HepG2 (cell line): ENCODE measurements around the gene VPS37D. TPM values are rescaled to one million over a fixed set of nuclear protein-coding genes. Genes with fewer than 3 reads are reported as not detected.
"Not testable (repeated sequence)": the region's sequence is repeated elsewhere in the genome, so short reads cannot be mapped to it uniquely, and the experiment has no call there.

Source experiments
- ATAC-seq: fragments of 200-7000 bp; cut with Tn5 transposase; 3 replicates; pipeline ENCODE4 v1.9.1; 2020; ENCODE audit warnings: mild to moderate bottlenecking, moderate library complexity
- BruUV-seq: library from RNA; stranded (reverse); fragments of 400-500 nt; replicated peaks from 2 replicates; lab custom pipeline; 2021; lab: Mats Ljungman, UMichigan
- CTCF ChIA-PET: fragments of 300-600 bp; formaldehyde crosslinking; extraction: SDS; loops from one replicate; lab custom pipeline; 2021; ENCODE audit warnings: low total read pairs, inconsistent platforms, low intra/inter-chr PET ratio; lab: Yijun Ruan, JAX
- POLR2A ChIA-PET: fragments of 350-600 bp; sonication (Branson Sonifier 250); formaldehyde crosslinking; loops from one replicate; lab custom pipeline; 2020; ENCODE audit warnings: antibody characterized with exemption, inconsistent platforms; lab: Yijun Ruan, JAX
- DNase-seq: peaks from one replicate; pipeline ENCODE4 v3.0.0-alpha.2; 2015; ENCODE audit warnings: low spot score
- FAIRE-seq: peaks from 3 replicates; lab custom pipeline; 2011; peaks lifted over from hg19 to GRCh38; lab: Jason Lieb, UNC
- H2AFZ ChIP-seq: one replicate; pipeline ENCODE4 v1.6.1; 2011; ENCODE audit warnings: low read length, inconsistent platforms
- H3K27ac ChIP-seq: fragments of 300-600 bp; 3 replicates; pipeline ENCODE4 v1.8.0; 2011; ENCODE audit warnings: mixed run types, mild to moderate bottlenecking, mixed read lengths, low read length, inconsistent platforms; ENCODE audit not compliant: insufficient read depth; ENCODE audit errors: extremely low read length
- H3K27me3 ChIP-seq, 2 experiments: fragments of 200-600 bp in 1 of 2; 2 replicates in 1 of 2; 3 replicates in 1 of 2; pipeline versions ENCODE4 v1.6.0 to v1.8.0; 2011; ENCODE audit warnings: low read length in 2 of 2, mild to moderate bottlenecking in 2 of 2, moderate library complexity in 2 of 2, inconsistent platforms in 1 of 2; ENCODE audit not compliant: insufficient read depth in 2 of 2, control insufficient read depth in 1 of 2
- H3K36me3 ChIP-seq, 2 experiments: fragments of 200-600 bp in 1 of 2; replicated peaks in 1 of 2; 2 replicates in 1 of 2; 3 replicates in 1 of 2; pipeline versions ENCODE4 v1.5.1 to v1.8.0; 2011; ENCODE audit warnings: low read length in 2 of 2, inconsistent platforms in 1 of 2; ENCODE audit not compliant: insufficient read depth in 2 of 2, control insufficient read depth in 1 of 2
- H3K4me1 ChIP-seq: 2 replicates; pipeline ENCODE4 v1.5.1; 2012; ENCODE audit warnings: low read length, inconsistent platforms; ENCODE audit not compliant: insufficient read depth
- H3K4me2 ChIP-seq: 2 replicates; pipeline ENCODE4 v1.6.0; 2011; ENCODE audit warnings: low read depth, low read length, inconsistent platforms
- H3K4me3 ChIP-seq, 3 experiments: fragments of 200-600 bp in 1 of 3; sonication (generic), shearing (Covaris generic) in 1 of 3; replicated peaks in 1 of 3; 2 replicates each; pipeline ENCODE4 v1.5.1; 2011 to 2016; ENCODE audit warnings: low read length in 3 of 3, inconsistent platforms in 2 of 3, low read depth in 2 of 3, mild to moderate bottlenecking in 2 of 3, control low read depth in 1 of 3, mixed read lengths in 1 of 3; ENCODE audit not compliant: insufficient read depth in 1 of 3
- H3K79me2 ChIP-seq: one replicate; pipeline ENCODE4 v1.6.1; 2011; ENCODE audit warnings: low read length, inconsistent platforms; ENCODE audit not compliant: insufficient read depth
- H3K9ac ChIP-seq: 2 replicates; pipeline ENCODE4 v1.6.0; 2011; ENCODE audit warnings: mild to moderate bottlenecking, low read depth, low read length, inconsistent platforms; ENCODE audit not compliant: insufficient read depth
- H3K9me3 ChIP-seq: 2 replicates; pipeline ENCODE4 v1.5.1; 2012; ENCODE audit warnings: mild to moderate bottlenecking, low read length
- H4K20me1 ChIP-seq: 2 replicates; pipeline ENCODE4 v1.6.0; 2011; ENCODE audit warnings: inconsistent platforms, mild to moderate bottlenecking, low read length, moderate library complexity; ENCODE audit not compliant: insufficient read depth
- BCL6 ChIP-seq: IDR thresholded peaks from 2 replicates; pipeline ENCODE4 v1.6.1; 2016; ENCODE audit warnings: missing genetic modification reagents, missing compliant biosample characterization
- IKZF4 ChIP-seq: sonication (generic); formaldehyde crosslinking; IDR thresholded peaks from 2 replicates; pipeline ENCODE4 v1.5.1; 2020; ENCODE audit warnings: borderline replicate concordance, mild to moderate bottlenecking, low read depth, missing genetic modification reagents; ENCODE audit errors: not compliant biosample characterization
- PRMT3 ChIP-seq: sonication (generic); formaldehyde crosslinking; IDR thresholded peaks from 2 replicates; pipeline ENCODE4 v1.8.1; 2022; ENCODE audit warnings: low read depth, mild to moderate bottlenecking, moderate library complexity, missing genetic modification reagents, borderline replicate concordance
- SIX4 ChIP-seq: sonication (generic); formaldehyde crosslinking; IDR thresholded peaks from 2 replicates; pipeline ENCODE4 v1.4.0; 2020; ENCODE audit warnings: missing genetic modification reagents
- TAF15 ChIP-seq: fragments of 200-400 bp; formaldehyde crosslinking; IDR thresholded peaks from one replicate; pipeline ENCODE4 v1.6.1; 2018; ENCODE audit warnings: mild to moderate bottlenecking, low read depth, low read length; ENCODE audit not compliant: poor library complexity, severe bottlenecking
- WIZ ChIP-seq: sonication (generic); formaldehyde crosslinking; IDR thresholded peaks from 2 replicates; pipeline ENCODE4 v1.5.1; 2020; ENCODE audit warnings: mild to moderate bottlenecking, missing genetic modification reagents
- ZFY ChIP-seq: sonication (generic); formaldehyde crosslinking; IDR thresholded peaks from 2 replicates; pipeline ENCODE4 v1.4.0; 2020; ENCODE audit warnings: missing genetic modification reagents
- ZNF317 ChIP-seq: sonication (generic); formaldehyde crosslinking; IDR thresholded peaks from 2 replicates; pipeline ENCODE4 v1.5.0; 2020; ENCODE audit warnings: mild to moderate bottlenecking, missing genetic modification reagents
- ZNF547 ChIP-seq: sonication (generic); formaldehyde crosslinking; IDR thresholded peaks from 2 replicates; pipeline ENCODE4 v1.5.1; 2020; ENCODE audit warnings: mild to moderate bottlenecking, missing genetic modification reagents
- ZNF557 ChIP-seq: sonication (generic); formaldehyde crosslinking; IDR thresholded peaks from 2 replicates; pipeline ENCODE4 v1.4.0; 2020; ENCODE audit warnings: missing genetic modification reagents
- ZNF576 ChIP-seq: sonication (generic); formaldehyde crosslinking; IDR thresholded peaks from 2 replicates; pipeline ENCODE4 v1.4.0; 2020; ENCODE audit warnings: mild to moderate bottlenecking, missing genetic modification reagents
- WGBS: methylation state at CpG from one replicate; pipeline ENCODE4 v1.1.6; 2017; ENCODE audit warnings: low lambda C conversion rate; 5-methylcytosine and 5-hydroxymethylcytosine counted together
- in situ Hi-C: cut with HindIII; loops from 2 replicates; pipeline ENCODE4 v1.10.0; 2017; ENCODE audit warnings: low pct_unique_long_range_greater_than_20kb; ENCODE audit not compliant: extremely low pct_ligation_motif_present
- intact Hi-C: fragments of 100-400 bp; cut with micrococcal nuclease; formaldehyde crosslinking; loops from one replicate; pipeline ENCODE4 v1.10.0; 2022; ENCODE audit not compliant: unreplicated experiment
- polyA plus RNA-seq, 8 experiments: library from polyadenylated mRNA; depleted of rRNA in 3 of 8; stranded (reverse) in 7 of 8; unstranded in 1 of 8; fragments of >200 nt; fragmentation: Illumina TruSeq in 4 of 8; extraction: Trizol in 4 of 8; gene quantifications; 2 replicates each; pipeline versions ENCODE4 v1.2.1 to v1.2.3, GENCODE V29; 2011 to 2016; ENCODE audit warnings: low read depth in 4 of 8, missing spikeins in 1 of 8, mixed read lengths in 1 of 8; ENCODE audit not compliant: insufficient read depth in 1 of 8
- total RNA-seq, 5 experiments: library from RNA; depleted of rRNA; stranded (reverse); fragments of >200 nt; fragmentation: Illumina TruSeq; extraction: Trizol; gene quantifications; 2 replicates each; pipeline ENCODE4 v1.2.3, GENCODE V29; 2016; ENCODE audit warnings: low read depth in 1 of 5
- TF ChIP-seq, protein P1 (sequence below): sonication (generic); formaldehyde crosslinking; IDR thresholded peaks from 2 replicates; pipeline ENCODE4 v1.4.0; 2020; ENCODE audit warnings: missing genetic modification reagents
- TF ChIP-seq, protein P2 (sequence below): sonication (generic); formaldehyde crosslinking; IDR thresholded peaks from 2 replicates; pipeline ENCODE4 v1.8.0; 2022; ENCODE audit warnings: mild to moderate bottlenecking, missing genetic modification reagents, moderate library complexity
- TF ChIP-seq, protein P3 (sequence below): sonication (generic); IDR thresholded peaks from 2 replicates; pipeline ENCODE4 v1.6.1; 2016; ENCODE audit warnings: low read depth, borderline replicate concordance

Gene VPS37D
- total and polyA plus RNA-seq, 2 of the 13 experiments (the other 11 are each of a cell fraction or from before 2014, with no cell fraction given), result 3.8 to 6.3 TPM

DNA sequence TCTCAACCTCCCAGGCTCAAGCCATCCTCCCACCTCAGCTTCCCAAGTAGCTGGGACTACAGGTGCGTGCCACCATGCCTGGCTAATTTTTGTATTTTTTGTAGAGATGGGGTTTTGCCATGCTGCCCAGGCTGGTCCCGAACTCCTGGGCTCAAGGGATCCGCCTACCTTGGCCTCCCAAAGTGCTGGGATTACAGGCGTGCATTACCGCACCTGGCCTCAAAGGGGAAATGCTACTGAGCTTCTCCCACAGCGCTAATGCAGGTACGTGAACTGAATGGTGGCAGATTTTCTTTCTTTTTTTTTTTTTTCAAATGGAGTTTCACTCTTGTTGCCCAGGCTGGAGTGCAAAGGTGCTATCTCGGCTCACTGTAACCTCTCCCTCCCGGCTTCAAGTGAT lies 8.4 kb downstream of the VPS37D start:
- H2AFZ ChIP-seq, intact Hi-C loops, CTCF ChIA-PET, H3K27me3 ChIP-seq, H3K36me3 ChIP-seq: not testable (repeated sequence)
- H3K4me1 ChIP-seq, result peaks cover 42% of the 10 kb centered on the region
- 83% methylated on average over 9 of the region's 9 CpGs for WGBS
- TF ChIP-seq, protein P1, sequence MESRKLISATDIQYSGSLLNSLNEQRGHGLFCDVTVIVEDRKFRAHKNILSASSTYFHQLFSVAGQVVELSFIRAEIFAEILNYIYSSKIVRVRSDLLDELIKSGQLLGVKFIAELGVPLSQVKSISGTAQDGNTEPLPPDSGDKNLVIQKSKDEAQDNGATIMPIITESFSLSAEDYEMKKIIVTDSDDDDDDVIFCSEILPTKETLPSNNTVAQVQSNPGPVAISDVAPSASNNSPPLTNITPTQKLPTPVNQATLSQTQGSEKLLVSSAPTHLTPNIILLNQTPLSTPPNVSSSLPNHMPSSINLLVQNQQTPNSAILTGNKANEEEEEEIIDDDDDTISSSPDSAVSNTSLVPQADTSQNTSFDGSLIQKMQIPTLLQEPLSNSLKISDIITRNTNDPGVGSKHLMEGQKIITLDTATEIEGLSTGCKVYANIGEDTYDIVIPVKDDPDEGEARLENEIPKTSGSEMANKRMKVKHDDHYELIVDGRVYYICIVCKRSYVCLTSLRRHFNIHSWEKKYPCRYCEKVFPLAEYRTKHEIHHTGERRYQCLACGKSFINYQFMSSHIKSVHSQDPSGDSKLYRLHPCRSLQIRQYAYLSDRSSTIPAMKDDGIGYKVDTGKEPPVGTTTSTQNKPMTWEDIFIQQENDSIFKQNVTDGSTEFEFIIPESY (CRISPR knock-in tag), result peak; percentile 55; the same call in 1 of the 2 replicates
- TF ChIP-seq, all 625 proteins: peak for 1; not testable (repeated sequence) for 624
- H3K27ac ChIP-seq, DNase-seq, BruUV-seq, H3K4me2 ChIP-seq, in situ Hi-C loops, FAIRE-seq, H3K4me3 ChIP-seq, H4K20me1 ChIP-seq, H3K79me2 ChIP-seq, H3K9me3 ChIP-seq, H3K9ac ChIP-seq: not testable (repeated sequence)
- POLR2A ChIA-PET, result interaction anchor here (1.2 to 1.5 kb wide), 2 partner anchors 52 to 53 kb away, joined by 3 to 5 read pairs; partner anchors contain the start of gene MLXIPL
- peak; percentile 44 for ATAC-seq

GRCh38 chr7:73678862-73679261 lies 11.2 kb downstream of the VPS37D start:
- peak; percentile 18; the same call in 2 of the 3 replicates for ATAC-seq
- in situ Hi-C loops (no loop called here), intact Hi-C loops (no loop called here)
- no peak for FAIRE-seq
- no peak overlapping the region for H2AFZ ChIP-seq
- peaks cover 53% of the 10 kb centered on the region for H3K4me1 ChIP-seq
- ChIA-PET POLR2A (interaction anchor here (1.7 kb wide), 1 partner anchor 56 kb away, joined by 4 read pairs; no protein-coding TSS in a partner anchor), CTCF (no interaction called here)
- H3K27ac ChIP-seq, result peak overlapping the region; percentile 54
- no peaks in the 10 kb centered on the region; a peak in 1 of 5 replicates for H3K27me3 ChIP-seq
- H3K79me2 ChIP-seq, result peaks cover 34% of the 10 kb centered on the region
- no peaks in the 10 kb centered on the region for H3K36me3 ChIP-seq
- peak overlapping the region; percentile 40 for H3K4me2 ChIP-seq
- H3K9me3 ChIP-seq, result no peaks in the 10 kb centered on the region
- WGBS, result 36% methylated on average over 5 of the region's 6 CpGs
- no peak overlapping the region for H3K4me3 ChIP-seq
- H4K20me1 ChIP-seq, result no peaks in the 10 kb centered on the region
- no peak overlapping the region for H3K9ac ChIP-seq
- no TSS peak for BruUV-seq
- DNase-seq, result peak; percentile 35
- TF ChIP-seq BCL6 (CRISPR knock-in tag) (no peak), ZNF576 (CRISPR knock-in tag) (no peak), TAF15 (no peak), PRMT3 (CRISPR knock-in tag) (no peak), SIX4 (CRISPR knock-in tag) (no peak), WIZ (CRISPR knock-in tag) (no peak), IKZF4 (no peak), ZNF547 (no peak), ZNF317 (peak; percentile 95), ZFY (CRISPR knock-in tag) (no peak), ZNF557 (CRISPR knock-in tag) (no peak)
- TF ChIP-seq, protein P2, sequence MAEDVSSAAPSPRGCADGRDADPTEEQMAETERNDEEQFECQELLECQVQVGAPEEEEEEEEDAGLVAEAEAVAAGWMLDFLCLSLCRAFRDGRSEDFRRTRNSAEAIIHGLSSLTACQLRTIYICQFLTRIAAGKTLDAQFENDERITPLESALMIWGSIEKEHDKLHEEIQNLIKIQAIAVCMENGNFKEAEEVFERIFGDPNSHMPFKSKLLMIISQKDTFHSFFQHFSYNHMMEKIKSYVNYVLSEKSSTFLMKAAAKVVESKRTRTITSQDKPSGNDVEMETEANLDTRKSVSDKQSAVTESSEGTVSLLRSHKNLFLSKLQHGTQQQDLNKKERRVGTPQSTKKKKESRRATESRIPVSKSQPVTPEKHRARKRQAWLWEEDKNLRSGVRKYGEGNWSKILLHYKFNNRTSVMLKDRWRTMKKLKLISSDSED, result no peak
- TF ChIP-seq, protein P3, sequence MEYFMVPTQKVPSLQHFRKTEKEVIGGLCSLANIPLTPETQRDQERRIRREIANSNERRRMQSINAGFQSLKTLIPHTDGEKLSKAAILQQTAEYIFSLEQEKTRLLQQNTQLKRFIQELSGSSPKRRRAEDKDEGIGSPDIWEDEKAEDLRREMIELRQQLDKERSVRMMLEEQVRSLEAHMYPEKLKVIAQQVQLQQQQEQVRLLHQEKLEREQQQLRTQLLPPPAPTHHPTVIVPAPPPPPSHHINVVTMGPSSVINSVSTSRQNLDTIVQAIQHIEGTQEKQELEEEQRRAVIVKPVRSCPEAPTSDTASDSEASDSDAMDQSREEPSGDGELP, result no peak
